HUDEP-2 (cell line): Measurements from ENCODE around the gene KIAA1549.
A peak's percentile ranks its signal among the peaks of the same experiment; 100 is the strongest.
"Not testable (repeated sequence)": the region's sequence is repeated elsewhere in the genome, so short reads cannot be mapped to it uniquely, and the experiment has no call there.

ENCODE experiments used
- DNase-seq, 76 experiments: peaks; one replicate each; lab custom pipeline; 2025; ENCODE audit not compliant: unreplicated experiment in 76 of 76; lab: John Stamatoyannopoulos, UW

KIAA1549 gene

GRCh38 chr7:138981332-138982203 is at the start of gene KIAA1549:
Gene KIAA1549 (minus strand): TSS chr7:138981389. CDS start chr7:138981269, 120 bp downstream.
- peak in 29 of 76 experiments; percentile 4 to 42 (median 19) for DNase-seq

GRCh38 chr7:139029353-139029752 is 48.2 kb upstream of the KIAA1549 start:
- no peak for DNase-seq

GRCh38 chr7:139026551-139026950 is 45.4 kb upstream of the KIAA1549 start:
- no peak for DNase-seq

GRCh38 chr7:139025861-139026260 is 44.7 kb upstream of the KIAA1549 start:
- not testable (repeated sequence) for DNase-seq

GRCh38 chr7:139023076-139023475 is 41.9 kb upstream of the KIAA1549 start:
- DNase-seq, result no peak

- no peak for DNase-seq
Observed at GRCh38 chr7:139022286-139022685, 41.1 kb upstream of the KIAA1549 start.

GRCh38 chr7:139018910-139019309 is 37.7 kb upstream of the KIAA1549 start:
- DNase-seq, result no peak

- DNase-seq, result peak in 65 of 76 experiments; percentile 3 to 74 (median 40)
Observed at GRCh38 chr7:139016931-139017511, 35.8 kb upstream of the KIAA1549 start.

GRCh38 chr7:139011373-139011772 is 30.2 kb upstream of the KIAA1549 start:
- DNase-seq, result no peak

GRCh38 chr7:139004321-139005090 is 23.3 kb upstream of the KIAA1549 start:
- DNase-seq, result no peak

GRCh38 chr7:138999414-138999813 is 18.2 kb upstream of the KIAA1549 start:
- no peak for DNase-seq

- no peak for DNase-seq
Observed at GRCh38 chr7:138992052-138992531, 10.9 kb upstream of the KIAA1549 start.

GRCh38 chr7:138987686-138988085 is 6.5 kb upstream of the KIAA1549 start:
- no peak for DNase-seq

GRCh38 chr7:138982204-138982623 is 1.0 kb upstream of the KIAA1549 start:
- DNase-seq, result peak in 1 of 76 experiments; percentile 9

GRCh38 chr7:138980563-138981291 is 462 bp downstream of the KIAA1549 start:
- no peak for DNase-seq

- DNase-seq, result no peak
Observed at GRCh38 chr7:138979988-138980562, 1.1 kb downstream of the KIAA1549 start.

GRCh38 chr7:138979226-138979979 is 1.8 kb downstream of the KIAA1549 start:
- peak in 1 of 76 experiments; percentile 8 for DNase-seq

GRCh38 chr7:138978541-138979184 is 2.5 kb downstream of the KIAA1549 start:
- no peak for DNase-seq

- DNase-seq, result not testable (repeated sequence)
Observed at GRCh38 chr7:138976161-138976560, 5.0 kb downstream of the KIAA1549 start.
